ENCODE data around the gene HOXD11. TPM values are rescaled to one million over a fixed set of nuclear protein-coding genes. Genes with fewer than 3 reads are reported as not detected.
A peak's percentile ranks its signal among the peaks of the same experiment; 100 is the strongest.

The HOXD11 gene
- total RNA-seq, 1 experiment from 2014 or later, result not detected

GRCh38 chr2:176079285-176079830, 27.7 kb upstream of the HOXD11 start (continued):
- TF ChIP-seq ZNF425 (CRISPR knock-in tag; conservative IDR thresholded peaks at IDR 0.05) (no peak), AFF4 (CRISPR knock-in tag; IDR thresholded peaks at IDR 0.05; ENCODE audit: borderline replicate concordance) (no peak)

- ChIA-PET CTCF (interaction anchor here (0.6 to 4.6 kb wide), 20 partner anchors 8 to 1383 kb away, joined by 3 to 56 read pairs (median 4); partner anchors contain the start of genes HOXD13 and LNPK), POLR2A (no interaction called here)
- peak overlapping the region; percentile 81 for H3K4me3 Mint-ChIP-seq
- ATAC-seq, result peak; percentile 77
- peaks cover 49% of the 10 kb centered on the region for H3K4me1 Mint-ChIP-seq
- TF ChIP-seq MXD4 (CRISPR knock-in tag; IDR thresholded peaks at IDR 0.05; ENCODE audit: borderline replicate concordance), result peak; percentile 77; the same call in 1 of the 2 replicates
- peak; percentile 98 for TF ChIP-seq CTCF (IDR thresholded peaks at IDR 0.05)
- no peak for TF ChIP-seq STAT6 (CRISPR knock-in tag; conservative IDR thresholded peaks at IDR 0.05; ENCODE audit: low read depth)
- 0 out of 2 replicates have a peak, but pooled peaks have one; percentile 55 for TF ChIP-seq ZSCAN18 (CRISPR knock-in tag; IDR thresholded peaks at IDR 0.05)
- TF ChIP-seq ZNF138 (CRISPR knock-in tag; conservative IDR thresholded peaks at IDR 0.05), result no peak
- peak; percentile 49; the same call in 1 of the 2 replicates for TF ChIP-seq ZNF423 (CRISPR knock-in tag; IDR thresholded peaks at IDR 0.05)
- 0 out of 2 replicates have a peak, but pooled peaks have one; percentile 64 for TF ChIP-seq ERG (CRISPR knock-in tag; IDR thresholded peaks at IDR 0.05)
- 0 out of 2 replicates have a peak, but pooled peaks have one; percentile 7 for TF ChIP-seq USF1 (CRISPR knock-in tag; IDR thresholded peaks at IDR 0.05)
- no peak for TF ChIP-seq FOXJ3 (CRISPR knock-in tag; IDR thresholded peaks at IDR 0.05; ENCODE audit: borderline replicate concordance)
- peak; percentile 90 for DNase-seq (ENCODE audit: low spot score)
- no peaks in the 10 kb centered on the region for H3K9me3 Mint-ChIP-seq
- no peak overlapping the region for H3K27ac Mint-ChIP-seq
- peaks cover 98% of the 10 kb centered on the region for H3K27me3 Mint-ChIP-seq (ENCODE audit: low read depth)
- peaks cover 3% of the 10 kb centered on the region; the same call in 1 of the 2 replicates for H3K36me3 Mint-ChIP-seq
Observed at GRCh38 chr2:176079831-176080539, 27.1 kb upstream of the HOXD11 start.

All from WTC11 (cell line).